HepG2 (cell line): ENCODE measurements around the gene VPS13C. TPM values are rescaled to one million over a fixed set of nuclear protein-coding genes. Genes with fewer than 3 reads are reported as not detected.

Experiments used
- ATF7-NPFF ChIP-seq: sonication (generic); formaldehyde crosslinking; IDR thresholded peaks from 2 replicates; pipeline ENCODE4 v1.8.1; 2023; ENCODE audit warnings: mild to moderate bottlenecking, low read depth, missing genetic modification reagents, moderate library complexity
- CCAR2 ChIP-seq: fragments of 200-400 bp; formaldehyde crosslinking; optimal IDR thresholded peaks from 2 replicates; pipeline ENCODE3; 2018; ENCODE audit warnings: low read depth, mild to moderate bottlenecking, low read length, moderate library complexity
- CREB3 ChIP-seq: sonication (generic); formaldehyde crosslinking; IDR thresholded peaks from 2 replicates; pipeline ENCODE4 v1.5.0; 2020; ENCODE audit warnings: missing genetic modification reagents
- GATA4 ChIP-seq: sonication (generic); IDR thresholded peaks from 2 replicates; pipeline ENCODE4 v1.6.1; 2016; ENCODE audit warnings: antibody characterized with exemption, low read depth, borderline replicate concordance
- HINFP ChIP-seq: sonication (generic); formaldehyde crosslinking; IDR thresholded peaks from 2 replicates; pipeline ENCODE4 v1.4.0; 2020; ENCODE audit warnings: low read depth, mild to moderate bottlenecking, missing genetic modification reagents
- HNRNPK ChIP-seq: fragments of 200-400 bp; formaldehyde crosslinking; IDR thresholded peaks from 2 replicates; pipeline ENCODE4 v1.6.1; 2018; ENCODE audit warnings: low read length, low read depth, moderate library complexity, mild to moderate bottlenecking; ENCODE audit not compliant: poor library complexity, severe bottlenecking
- MTF1 ChIP-seq: sonication (generic); formaldehyde crosslinking; IDR thresholded peaks from 2 replicates; pipeline ENCODE4 v1.5.0; 2020; ENCODE audit warnings: missing genetic modification reagents
- PATZ1 ChIP-seq: sonication (generic); formaldehyde crosslinking; IDR thresholded peaks from 2 replicates; pipeline ENCODE4 v1.4.0; 2020; ENCODE audit warnings: missing genetic modification reagents
- RFX1 ChIP-seq: fragments of 450-650 bp; IDR thresholded peaks from 2 replicates; pipeline ENCODE4 v1.6.1; 2017
- RFXAP ChIP-seq: sonication (generic); formaldehyde crosslinking; IDR thresholded peaks from 2 replicates; pipeline ENCODE4 v1.4.0; 2020; ENCODE audit warnings: missing genetic modification reagents, borderline replicate concordance
- TGIF2 ChIP-seq: IDR thresholded peaks from 2 replicates; pipeline ENCODE4 v1.6.1; 2016; ENCODE audit warnings: control low read depth, missing compliant biosample characterization
- YEATS4 ChIP-seq: sonication (generic); formaldehyde crosslinking; IDR thresholded peaks from 2 replicates; pipeline ENCODE4 v1.4.0; 2020; ENCODE audit warnings: missing genetic modification reagents, borderline replicate concordance
- ZBTB7A ChIP-seq: sonication (generic); formaldehyde crosslinking; IDR thresholded peaks from 2 replicates; pipeline ENCODE4 v1.8.0; 2022; ENCODE audit warnings: mild to moderate bottlenecking, missing genetic modification reagents
- ZC3H4 ChIP-seq: sonication (generic); formaldehyde crosslinking; IDR thresholded peaks from 2 replicates; pipeline ENCODE4 v1.4.0; 2020; ENCODE audit warnings: missing genetic modification reagents, borderline replicate concordance
- ZMAT3 ChIP-seq: sonication (generic); formaldehyde crosslinking; conservative IDR thresholded peaks from 2 replicates; pipeline ENCODE4 v1.7.0; 2021; ENCODE audit warnings: missing genetic modification reagents
- ZMAT5 ChIP-seq: sonication (generic); formaldehyde crosslinking; IDR thresholded peaks from 2 replicates; pipeline ENCODE4 v1.5.0; 2020; ENCODE audit warnings: mild to moderate bottlenecking, low read depth, missing genetic modification reagents, borderline replicate concordance
- ZMYM4 ChIP-seq: sonication (generic); formaldehyde crosslinking; IDR thresholded peaks from 2 replicates; pipeline ENCODE4 v1.8.1; 2023; ENCODE audit warnings: mild to moderate bottlenecking, missing genetic modification reagents
- ZNF10 ChIP-seq: sonication (generic); formaldehyde crosslinking; IDR thresholded peaks from 2 replicates; pipeline ENCODE4 v1.4.0; 2020; ENCODE audit warnings: mild to moderate bottlenecking, low read depth, missing genetic modification reagents, borderline replicate concordance
- ZNF12 ChIP-seq: sonication (generic); formaldehyde crosslinking; IDR thresholded peaks from 2 replicates; pipeline ENCODE4 v1.5.0; 2020; ENCODE audit warnings: missing genetic modification reagents
- ZNF468 ChIP-seq: sonication (generic); formaldehyde crosslinking; IDR thresholded peaks from 2 replicates; pipeline ENCODE4 v1.8.0; 2022; ENCODE audit warnings: mild to moderate bottlenecking, moderate library complexity, missing genetic modification reagents
- ZNF550 ChIP-seq: sonication (generic); formaldehyde crosslinking; IDR thresholded peaks from 2 replicates; pipeline ENCODE4 v1.4.0; 2020; ENCODE audit warnings: mild to moderate bottlenecking, missing genetic modification reagents, borderline replicate concordance
- ZNF589 ChIP-seq: sonication (generic); formaldehyde crosslinking; conservative IDR thresholded peaks from 2 replicates; pipeline ENCODE4 v1.8.0; 2022; ENCODE audit warnings: mild to moderate bottlenecking, moderate library complexity, missing genetic modification reagents
- ZNF597 ChIP-seq: sonication (generic); formaldehyde crosslinking; IDR thresholded peaks from 2 replicates; pipeline ENCODE4 v1.5.0; 2020; ENCODE audit warnings: missing genetic modification reagents
- ZNF724P ChIP-seq: sonication (generic); formaldehyde crosslinking; IDR thresholded peaks from 2 replicates; pipeline ENCODE4 v1.8.0; 2022; ENCODE audit warnings: missing genetic modification reagents, borderline replicate concordance
- ZNF780A ChIP-seq: sonication (generic); formaldehyde crosslinking; IDR thresholded peaks from 2 replicates; pipeline ENCODE4 v1.8.0; 2022; ENCODE audit warnings: mild to moderate bottlenecking, missing genetic modification reagents, moderate library complexity
- polyA plus RNA-seq, 8 experiments: library from polyadenylated mRNA; depleted of rRNA in 3 of 8; stranded (reverse) in 7 of 8; unstranded in 1 of 8; fragments of >200 nt; fragmentation: Illumina TruSeq in 4 of 8; extraction: Trizol in 4 of 8; gene quantifications; 2 replicates each; pipeline versions ENCODE4 v1.2.1 to v1.2.3, GENCODE V29; 2011 to 2016; ENCODE audit warnings: low read depth in 4 of 8, missing spikeins in 1 of 8, mixed read lengths in 1 of 8; ENCODE audit not compliant: insufficient read depth in 1 of 8
- total RNA-seq, 5 experiments: library from RNA; depleted of rRNA; stranded (reverse); fragments of >200 nt; fragmentation: Illumina TruSeq; extraction: Trizol; gene quantifications; 2 replicates each; pipeline ENCODE4 v1.2.3, GENCODE V29; 2016; ENCODE audit warnings: low read depth in 1 of 5

VPS13C gene
- total and polyA plus RNA-seq, 2 of the 13 experiments (the other 11 are each of a cell fraction or from before 2014, with no cell fraction given) = 10.9 to 26.8 TPM

- TF ChIP-seq TGIF2 (CRISPR knock-in tag) (0 out of 2 replicates have a peak, but pooled peaks have one; percentile 27), RFX1 (no peak), ZMAT5 (CRISPR knock-in tag) (no peak), ZNF597 (CRISPR knock-in tag) (no peak), MTF1 (no peak), CREB3 (CRISPR knock-in tag) (no peak), ZBTB7A (CRISPR knock-in tag) (0 out of 2 replicates have a peak, but pooled peaks have one; percentile 28), ZNF12 (no peak), ZNF550 (CRISPR knock-in tag) (no peak), ZNF468 (CRISPR knock-in tag) (no peak), ZNF10 (no peak), RFXAP (CRISPR knock-in tag) (no peak), ZNF589 (CRISPR knock-in tag) (no peak), HINFP (CRISPR knock-in tag) (no peak), GATA4 (no peak), ZNF780A (CRISPR knock-in tag) (no peak), ZC3H4 (CRISPR knock-in tag) (no peak), ZMAT3 (CRISPR knock-in tag) (no peak), ATF7-NPFF (CRISPR knock-in tag) (peak; percentile 44; the same call in 1 of the 2 replicates), YEATS4 (CRISPR knock-in tag) (no peak), PATZ1 (0 out of 2 replicates have a peak, but pooled peaks have one; percentile 14), ZMYM4 (CRISPR knock-in tag) (no peak), HNRNPK (no peak), ZNF724P (CRISPR knock-in tag) (peak; percentile 47; the same call in 1 of the 2 replicates), CCAR2 (no peak)
Measured at GRCh38 chr15:62068071-62068809, 8.0 kb upstream of the VPS13C start (continued).
